Neural cell (in vitro differentiated cells): ENCODE measurements around the gene ZNF362. TPM values are rescaled to one million over a fixed set of nuclear protein-coding genes. Genes with fewer than 3 reads are reported as not detected.

ENCODE experiments used
- H2AFZ ChIP-seq: fragments of 200-600, 300-800 bp; sonication (generic), shearing (Covaris generic); 2 replicates; pipeline ENCODE4 v1.6.0; 2014; ENCODE audit warnings: low read depth, mild to moderate bottlenecking, antibody characterized with exemption, low read length, moderate library complexity
- H3F3A ChIP-seq: fragments of 200-600 bp; shearing (Covaris generic); 2 replicates; pipeline ENCODE4 v1.6.1; 2016; ENCODE audit warnings: mild to moderate bottlenecking, moderate library complexity, mixed read lengths, antibody characterized with exemption, low read length; ENCODE audit not compliant: insufficient read depth, poor library complexity, severe bottlenecking
- H3K27ac ChIP-seq: fragments of 200-600, 300-800 bp; sonication (generic), shearing (Covaris generic); 2 replicates; pipeline ENCODE4 v1.5.1; 2014; ENCODE audit warnings: mild to moderate bottlenecking, low read length, moderate library complexity
- H3K27me3 ChIP-seq: fragments of 300-800, 200-600 bp; sonication (generic), shearing (Covaris generic); 2 replicates; pipeline ENCODE4 v1.6.0; 2014; ENCODE audit warnings: mild to moderate bottlenecking, low read depth, low read length, moderate library complexity; ENCODE audit not compliant: insufficient read depth
- H3K36me3 ChIP-seq: fragments of 300-800, 200-600 bp; sonication (generic), shearing (Covaris generic); 2 replicates; pipeline ENCODE4 v1.5.1; 2014; ENCODE audit warnings: mild to moderate bottlenecking, antibody characterized with exemption, low read length, moderate library complexity; ENCODE audit not compliant: insufficient read depth
- H3K4me2 ChIP-seq: fragments of 300-800, 200-600 bp; sonication (generic), shearing (Covaris generic); 2 replicates; pipeline ENCODE4 v1.6.0; 2014; ENCODE audit warnings: mild to moderate bottlenecking, low read length
- H3K4me3 ChIP-seq: fragments of 300-800, 200-600 bp; sonication (generic), shearing (Covaris generic); 2 replicates; pipeline ENCODE4 v1.5.1; 2014; ENCODE audit warnings: mild to moderate bottlenecking, low read length, moderate library complexity
- H3K79me2 ChIP-seq: fragments of 200-600 bp; shearing (Covaris generic); replicated peaks from 2 replicates; pipeline ENCODE4 v1.6.0; 2014; ENCODE audit warnings: mild to moderate bottlenecking, low read length, moderate library complexity; ENCODE audit not compliant: insufficient read depth
- H3K9ac ChIP-seq: fragments of 300-800, 200-600 bp; sonication (generic), shearing (Covaris generic); 2 replicates; pipeline ENCODE4 v1.6.1; 2016; ENCODE audit warnings: mild to moderate bottlenecking, low read length, mixed read lengths
- H3K9me2 ChIP-seq: fragments of 200-600 bp; shearing (Covaris generic); 2 replicates; pipeline ENCODE4 v1.6.1; 2016; ENCODE audit warnings: mild to moderate bottlenecking, low read length, mixed read lengths; ENCODE audit not compliant: insufficient read depth
- H3K9me3 ChIP-seq: fragments of 200-600, 300-800 bp; sonication (generic), shearing (Covaris generic); 2 replicates; pipeline ENCODE4 v1.6.1; 2016; ENCODE audit warnings: mild to moderate bottlenecking, mixed run types, low read length, moderate library complexity, mixed read lengths
- H4K20me1 ChIP-seq: fragments of 200-600 bp; shearing (Covaris generic); 2 replicates; pipeline ENCODE4 v1.6.1; 2016; ENCODE audit warnings: mild to moderate bottlenecking, mixed run types; ENCODE audit not compliant: insufficient read depth
- EP300 ChIP-seq: fragments of 450-650 bp; conservative IDR thresholded peaks from 2 replicates; pipeline ENCODE4 v1.6.1; 2014; ENCODE audit warnings: antibody characterized with exemption, mild to moderate bottlenecking, moderate library complexity; ENCODE audit not compliant: poor library complexity, severe bottlenecking
- EZH2 ChIP-seq: fragments of 200-600, 300-800 bp; shearing (Covaris generic), sonication (generic); IDR thresholded peaks from 2 replicates; pipeline ENCODE4 v1.6.1; 2014; ENCODE audit warnings: antibody characterized with exemption, low read length, borderline replicate concordance, mild to moderate bottlenecking; ENCODE audit not compliant: insufficient read depth, poor library complexity, severe bottlenecking
- MXI1 ChIP-seq: fragments of 450-650 bp; conservative IDR thresholded peaks from 2 replicates; pipeline ENCODE4 v1.6.1; 2014; ENCODE audit warnings: antibody characterized with exemption, mild to moderate bottlenecking; ENCODE audit not compliant: poor library complexity, severe bottlenecking
- POLR2AphosphoS5 ChIP-seq: IDR thresholded peaks from 2 replicates; pipeline ENCODE4 v1.6.1; 2012
- RAD21 ChIP-seq: fragments of 450-650 bp; conservative IDR thresholded peaks from 2 replicates; pipeline ENCODE4 v1.6.1; 2014; ENCODE audit warnings: antibody characterized with exemption, mild to moderate bottlenecking, moderate library complexity
- SMC3 ChIP-seq: fragments of 450-650 bp; conservative IDR thresholded peaks from 2 replicates; pipeline ENCODE4 v1.6.1; 2014; ENCODE audit warnings: antibody characterized with exemption, mild to moderate bottlenecking, moderate library complexity; ENCODE audit not compliant: poor library complexity
- TAF1 ChIP-seq: IDR thresholded peaks from 2 replicates; pipeline ENCODE4 v1.6.1; 2012; ENCODE audit warnings: low read depth
- polyA plus RNA-seq: library from polyadenylated mRNA; depleted of rRNA; stranded (reverse); fragments of >200 nt; gene quantifications from 2 replicates; pipeline ENCODE4 v1.2.3, GENCODE V29; 2014
- TF ChIP-seq, protein P1 (sequence below): fragments of 450-650 bp; IDR thresholded peaks from 2 replicates; pipeline ENCODE4 v1.5.1; 2014; ENCODE audit warnings: antibody characterized with exemption, mild to moderate bottlenecking, moderate library complexity; ENCODE audit not compliant: poor library complexity, severe bottlenecking
- TF ChIP-seq, protein P2 (sequence below): IDR thresholded peaks from 2 replicates; pipeline ENCODE4 v1.6.1; 2012; ENCODE audit warnings: borderline replicate concordance

Gene ZNF362
- polyA plus RNA-seq, 1 donor from 2014 or later, result 17.6 TPM

DNA sequence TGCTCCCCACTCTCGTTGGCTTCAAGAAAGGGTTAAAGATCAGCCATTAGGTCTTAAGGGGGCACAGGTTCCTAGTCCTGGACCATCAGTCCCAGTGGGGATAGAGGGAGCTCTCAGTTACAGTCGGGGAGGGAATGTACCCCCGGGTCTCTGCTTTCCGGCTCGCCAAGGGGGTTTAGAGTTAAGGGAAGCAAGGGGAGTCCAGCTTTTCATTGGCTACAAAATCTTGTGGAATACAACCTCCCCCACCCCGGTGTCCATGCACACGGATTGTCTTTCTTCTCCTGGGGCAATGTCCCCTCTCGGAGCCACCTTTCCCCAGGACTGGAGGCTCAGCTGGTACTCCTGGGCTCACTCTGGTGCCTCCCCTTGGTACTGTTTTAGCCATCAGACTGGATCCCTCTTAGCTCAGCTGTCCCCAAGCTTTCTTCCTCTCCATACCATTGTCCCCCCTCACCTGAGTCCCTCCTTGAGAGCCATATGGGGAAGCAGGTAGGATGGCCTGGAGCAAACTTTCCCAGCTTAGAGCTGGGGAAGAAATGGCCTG, 64.4 kb downstream of the ZNF362 start, which contains the start of gene A3GALT2:
Gene A3GALT2 (minus strand): TSS at position 480 of the 547 bp plus-strand sequence. CDS start 0 bp downstream, at position 480.
- no peaks in the 10 kb centered on the region for H3K79me2 ChIP-seq
- no peak within 1 kb of the TSS for H3K4me3 ChIP-seq
- H3K9ac ChIP-seq, result no peak within 1 kb of the TSS
- H3F3A ChIP-seq, result no peaks in the 10 kb centered on the region
- H3K36me3 ChIP-seq, result peaks cover 18% of the 10 kb centered on the region
- H2AFZ ChIP-seq, result no peak within 1 kb of the TSS
- H3K27ac ChIP-seq, result no peak within 1 kb of the TSS
- H3K27me3 ChIP-seq, result no peaks in the 10 kb centered on the region
- no peak within 1 kb of the TSS for H3K4me2 ChIP-seq
- no peak for TF ChIP-seq SMC3
- TF ChIP-seq, protein P1, sequence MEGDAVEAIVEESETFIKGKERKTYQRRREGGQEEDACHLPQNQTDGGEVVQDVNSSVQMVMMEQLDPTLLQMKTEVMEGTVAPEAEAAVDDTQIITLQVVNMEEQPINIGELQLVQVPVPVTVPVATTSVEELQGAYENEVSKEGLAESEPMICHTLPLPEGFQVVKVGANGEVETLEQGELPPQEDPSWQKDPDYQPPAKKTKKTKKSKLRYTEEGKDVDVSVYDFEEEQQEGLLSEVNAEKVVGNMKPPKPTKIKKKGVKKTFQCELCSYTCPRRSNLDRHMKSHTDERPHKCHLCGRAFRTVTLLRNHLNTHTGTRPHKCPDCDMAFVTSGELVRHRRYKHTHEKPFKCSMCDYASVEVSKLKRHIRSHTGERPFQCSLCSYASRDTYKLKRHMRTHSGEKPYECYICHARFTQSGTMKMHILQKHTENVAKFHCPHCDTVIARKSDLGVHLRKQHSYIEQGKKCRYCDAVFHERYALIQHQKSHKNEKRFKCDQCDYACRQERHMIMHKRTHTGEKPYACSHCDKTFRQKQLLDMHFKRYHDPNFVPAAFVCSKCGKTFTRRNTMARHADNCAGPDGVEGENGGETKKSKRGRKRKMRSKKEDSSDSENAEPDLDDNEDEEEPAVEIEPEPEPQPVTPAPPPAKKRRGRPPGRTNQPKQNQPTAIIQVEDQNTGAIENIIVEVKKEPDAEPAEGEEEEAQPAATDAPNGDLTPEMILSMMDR, result no peak
- TF ChIP-seq, protein P2, sequence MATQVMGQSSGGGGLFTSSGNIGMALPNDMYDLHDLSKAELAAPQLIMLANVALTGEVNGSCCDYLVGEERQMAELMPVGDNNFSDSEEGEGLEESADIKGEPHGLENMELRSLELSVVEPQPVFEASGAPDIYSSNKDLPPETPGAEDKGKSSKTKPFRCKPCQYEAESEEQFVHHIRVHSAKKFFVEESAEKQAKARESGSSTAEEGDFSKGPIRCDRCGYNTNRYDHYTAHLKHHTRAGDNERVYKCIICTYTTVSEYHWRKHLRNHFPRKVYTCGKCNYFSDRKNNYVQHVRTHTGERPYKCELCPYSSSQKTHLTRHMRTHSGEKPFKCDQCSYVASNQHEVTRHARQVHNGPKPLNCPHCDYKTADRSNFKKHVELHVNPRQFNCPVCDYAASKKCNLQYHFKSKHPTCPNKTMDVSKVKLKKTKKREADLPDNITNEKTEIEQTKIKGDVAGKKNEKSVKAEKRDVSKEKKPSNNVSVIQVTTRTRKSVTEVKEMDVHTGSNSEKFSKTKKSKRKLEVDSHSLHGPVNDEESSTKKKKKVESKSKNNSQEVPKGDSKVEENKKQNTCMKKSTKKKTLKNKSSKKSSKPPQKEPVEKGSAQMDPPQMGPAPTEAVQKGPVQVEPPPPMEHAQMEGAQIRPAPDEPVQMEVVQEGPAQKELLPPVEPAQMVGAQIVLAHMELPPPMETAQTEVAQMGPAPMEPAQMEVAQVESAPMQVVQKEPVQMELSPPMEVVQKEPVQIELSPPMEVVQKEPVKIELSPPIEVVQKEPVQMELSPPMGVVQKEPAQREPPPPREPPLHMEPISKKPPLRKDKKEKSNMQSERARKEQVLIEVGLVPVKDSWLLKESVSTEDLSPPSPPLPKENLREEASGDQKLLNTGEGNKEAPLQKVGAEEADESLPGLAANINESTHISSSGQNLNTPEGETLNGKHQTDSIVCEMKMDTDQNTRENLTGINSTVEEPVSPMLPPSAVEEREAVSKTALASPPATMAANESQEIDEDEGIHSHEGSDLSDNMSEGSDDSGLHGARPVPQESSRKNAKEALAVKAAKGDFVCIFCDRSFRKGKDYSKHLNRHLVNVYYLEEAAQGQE, result no peak
- TF ChIP-seq POLR2AphosphoS5, result no peak
- TF ChIP-seq MXI1, result no peak
- TF ChIP-seq EP300, result no peak
- no peak for TF ChIP-seq RAD21
- no peak for TF ChIP-seq TAF1
- TF ChIP-seq EZH2, result no peak
- H4K20me1 ChIP-seq, result peaks cover 7% of the 10 kb centered on the region
- H3K9me3 ChIP-seq, result no peaks in the 10 kb centered on the region
- H3K9me2 ChIP-seq, result no peaks in the 10 kb centered on the region

DNA sequence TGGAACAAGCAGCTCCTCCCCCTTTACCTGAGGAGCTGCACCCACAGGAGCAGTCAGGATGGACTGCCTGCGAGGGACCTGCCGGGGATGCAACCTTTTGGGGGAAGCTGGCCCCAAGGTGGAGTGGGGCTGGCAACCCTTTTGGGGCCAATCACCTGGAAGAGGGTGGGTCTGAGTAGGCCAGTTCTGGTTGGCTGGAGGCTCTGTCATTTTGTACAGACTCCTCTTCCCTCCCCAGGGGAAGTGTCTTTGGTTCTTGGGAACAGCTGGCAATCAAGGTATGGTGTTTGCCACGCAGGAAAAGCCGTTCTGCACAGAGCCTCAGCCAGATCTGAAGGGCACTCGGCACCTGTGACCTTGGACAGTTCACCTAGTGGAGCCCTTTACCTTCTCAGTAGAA, 64.9 kb downstream of the ZNF362 start:
- Histone ChIP-seq H3K27ac (no peak overlapping the region), H4K20me1 (peaks cover 11% of the 10 kb centered on the region), H3K4me2 (no peak overlapping the region), H3K79me2 (no peaks in the 10 kb centered on the region), H3K9ac (no peak overlapping the region), H3K4me3 (no peak overlapping the region), H2AFZ (no peak overlapping the region), H3K36me3 (peaks cover 23% of the 10 kb centered on the region), H3K9me3 (no peaks in the 10 kb centered on the region), H3K9me2 (no peaks in the 10 kb centered on the region), H3F3A (no peaks in the 10 kb centered on the region), H3K27me3 (no peaks in the 10 kb centered on the region)
- TF ChIP-seq, protein P2, result no peak
- peak; percentile 10 for TF ChIP-seq POLR2AphosphoS5
